IPS-NIHi7 (cell line): ENCODE measurements around the gene NECTIN1.
A peak's percentile ranks its signal among the peaks of the same experiment; 100 is the strongest.

Experiments used
- DNase-seq: peaks from one replicate; pipeline ENCODE4 v3.0.0; 2012; ENCODE audit warnings: mixed read lengths; ENCODE audit errors: extremely low spot score

The NECTIN1 gene

DNA sequence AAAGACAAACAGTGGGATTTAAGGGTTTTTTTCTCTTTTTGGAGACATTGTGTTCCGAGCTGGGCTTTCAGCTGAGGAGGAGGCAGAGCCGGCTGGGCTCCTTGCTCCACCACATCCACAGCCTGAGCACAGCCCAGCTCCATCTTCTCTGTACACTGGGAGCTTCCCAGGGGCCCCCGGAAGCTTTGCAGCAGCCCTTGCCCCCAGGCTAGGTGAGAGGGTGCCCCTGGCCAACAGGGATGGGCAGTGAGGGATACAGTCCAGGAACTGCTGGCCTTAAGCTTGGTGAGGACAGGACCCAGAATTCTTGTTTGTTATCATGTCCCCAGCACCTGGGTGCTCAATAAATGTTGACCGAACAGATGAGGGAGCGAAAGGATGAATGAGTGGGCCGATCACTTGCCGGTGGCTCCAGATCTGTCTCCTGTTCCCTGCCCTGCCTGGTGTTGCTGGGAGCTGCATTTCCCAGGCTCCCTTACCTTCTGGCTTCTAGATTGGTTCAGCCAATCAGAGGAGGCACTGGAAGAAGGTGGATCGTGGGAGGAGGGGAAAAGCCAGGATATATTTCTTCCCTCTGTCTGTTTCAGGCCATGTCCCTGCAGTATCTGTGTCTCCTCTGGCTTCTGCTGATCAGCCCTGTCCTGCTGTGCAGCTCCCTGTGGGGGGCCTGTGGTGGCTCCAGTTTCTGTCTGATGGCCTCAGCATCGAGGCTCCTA, 26.5 kb upstream of the NECTIN1 start:
- DNase-seq = peak; percentile 36

DNA sequence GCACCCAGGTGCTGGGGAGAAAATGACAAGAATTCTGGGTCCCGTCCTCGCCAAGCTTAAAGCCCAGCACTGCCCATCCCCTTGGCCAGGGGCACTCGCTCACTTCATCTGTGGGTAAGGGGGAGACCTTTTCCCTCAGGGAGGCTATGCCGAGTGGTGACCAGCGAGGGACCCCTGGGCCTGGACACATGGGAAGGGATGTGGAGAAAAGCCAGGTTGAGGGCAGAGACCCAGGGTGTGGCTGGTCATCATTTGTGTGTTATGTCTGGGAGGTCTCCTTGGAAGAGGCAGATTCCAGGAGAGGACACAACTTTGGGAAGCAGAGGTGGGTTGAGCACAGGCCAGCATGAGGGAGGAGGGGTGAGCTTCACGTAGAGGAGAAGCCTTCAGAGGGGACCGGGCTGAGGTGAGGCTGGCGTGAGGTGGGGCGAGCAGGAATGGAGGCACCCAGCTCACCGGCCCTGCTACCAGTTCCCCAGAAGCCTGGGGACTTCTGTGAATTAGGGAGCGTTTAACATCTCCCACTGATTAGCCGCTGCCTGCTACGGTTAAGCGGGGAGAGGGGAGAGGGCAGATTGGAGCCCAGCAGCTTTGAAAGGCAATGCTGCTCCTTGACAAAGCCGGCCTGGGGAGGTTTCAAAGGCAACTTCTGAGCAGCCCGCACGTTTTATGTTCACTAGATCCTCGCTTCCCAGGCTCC, 25.8 kb upstream of the NECTIN1 start:
- DNase-seq = no peak

- DNase-seq = no peak
Observed at GRCh38 chr11:119754199-119754598, 25.2 kb upstream of the NECTIN1 start.

GRCh38 chr11:119752946-119753345, 23.9 kb upstream of the NECTIN1 start:
- no peak for DNase-seq

DNA sequence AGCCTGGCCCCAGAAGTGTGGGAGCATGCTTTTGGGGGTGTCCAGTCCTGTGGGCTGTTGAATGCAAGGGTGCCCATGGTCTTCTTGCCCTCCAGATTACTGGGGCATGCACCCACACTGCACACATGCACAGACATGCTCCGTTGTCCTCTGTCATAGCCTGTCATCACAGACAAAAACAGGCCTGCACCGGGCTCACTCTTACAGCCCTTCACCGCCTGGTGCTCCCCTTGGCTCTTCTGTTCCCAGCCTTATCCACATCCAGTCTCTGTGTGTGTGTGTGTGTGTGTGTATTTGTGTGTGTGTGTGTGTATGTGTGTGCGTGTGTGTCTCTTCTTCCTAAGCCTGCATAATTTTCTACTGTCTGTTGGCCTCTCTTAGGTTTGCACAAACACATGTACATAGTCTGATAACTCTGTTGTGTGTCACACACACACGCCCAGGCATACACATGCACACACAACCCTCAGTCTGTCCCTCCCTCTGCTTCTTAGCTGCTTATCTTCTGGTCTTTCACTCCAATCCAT, 23.4 kb upstream of the NECTIN1 start:
- no peak for DNase-seq

GRCh38 chr11:119750056-119750455, 21.1 kb upstream of the NECTIN1 start:
- DNase-seq = no peak

- DNase-seq = no peak
Observed at GRCh38 chr11:119749006-119749565, 20.1 kb upstream of the NECTIN1 start.

DNA sequence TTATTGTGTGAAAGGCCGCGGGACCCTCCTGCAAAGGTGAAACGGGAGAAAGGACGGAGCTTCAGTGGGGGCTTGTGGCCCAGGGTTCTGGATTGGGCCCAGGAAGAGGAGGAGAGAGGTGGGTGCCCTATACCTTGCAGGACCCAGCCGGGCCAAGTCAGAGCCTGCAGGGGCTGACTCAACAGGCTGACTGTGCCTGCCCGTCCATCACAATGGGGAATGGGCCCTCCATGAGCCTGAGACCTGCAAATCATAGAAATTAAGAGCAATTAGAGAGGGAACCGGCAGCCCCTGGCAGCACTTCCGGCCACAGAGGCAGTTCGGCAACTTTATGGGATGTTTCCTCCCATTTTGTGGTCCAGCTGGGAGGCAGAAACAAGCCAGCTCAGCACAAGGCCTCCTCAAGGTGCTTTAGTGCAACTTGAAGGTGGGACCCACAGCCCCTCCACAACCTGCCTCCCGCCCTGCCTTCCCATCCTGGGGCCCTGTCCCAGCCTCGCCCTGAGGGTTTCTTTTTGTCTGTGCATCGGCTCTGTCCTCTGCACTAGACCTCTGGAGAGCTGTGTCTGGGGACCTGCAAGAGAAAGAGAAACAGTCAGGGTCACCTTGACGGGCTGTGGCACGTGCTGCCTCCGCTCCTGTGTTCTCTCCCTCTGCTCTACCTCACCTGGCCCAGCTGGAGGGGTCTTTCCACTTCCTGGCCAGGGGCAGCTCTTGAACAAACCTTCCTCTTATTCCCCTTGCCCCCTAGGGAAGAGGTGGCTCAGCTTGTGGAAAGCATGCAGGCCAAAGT, 19.1 kb upstream of the NECTIN1 start:
- no peak for DNase-seq

DNA sequence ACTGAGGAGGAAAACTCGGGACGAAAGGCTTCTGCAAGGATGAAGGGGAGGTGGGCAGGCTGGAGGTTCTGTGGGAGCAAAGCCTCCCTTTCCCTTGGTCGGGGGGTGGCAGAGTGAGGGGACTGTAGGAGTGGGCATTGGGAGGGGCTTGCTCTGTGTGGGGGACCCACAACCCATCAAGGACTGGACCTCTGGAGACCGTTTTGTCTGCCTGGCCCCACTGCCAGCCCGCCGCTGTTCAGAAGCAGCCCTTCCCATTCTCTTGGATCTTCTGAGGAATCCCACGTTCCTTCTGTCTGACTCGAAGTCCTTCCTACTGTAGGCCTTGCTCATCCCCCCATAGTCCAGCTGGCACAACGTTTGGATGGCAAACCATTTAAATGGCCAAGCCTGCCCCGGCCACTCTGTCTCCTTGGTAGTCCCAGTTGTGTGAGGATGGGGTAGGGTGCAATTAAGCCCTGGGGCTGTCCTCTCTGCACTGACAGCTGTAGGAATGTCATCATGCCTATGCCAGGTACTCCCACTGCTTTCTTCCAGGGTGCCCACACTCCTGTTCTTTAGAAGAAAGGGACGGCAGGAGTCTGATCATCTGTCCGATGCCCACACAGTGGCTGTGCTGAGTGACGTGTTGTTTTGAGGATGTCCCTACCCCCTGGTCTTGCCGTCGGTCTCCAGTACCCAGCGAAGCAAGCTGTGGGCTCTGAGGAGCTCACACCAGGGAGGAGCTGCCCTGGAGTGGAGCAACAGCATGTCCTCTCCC, 17.0 kb upstream of the NECTIN1 start:
- no peak for DNase-seq

DNA sequence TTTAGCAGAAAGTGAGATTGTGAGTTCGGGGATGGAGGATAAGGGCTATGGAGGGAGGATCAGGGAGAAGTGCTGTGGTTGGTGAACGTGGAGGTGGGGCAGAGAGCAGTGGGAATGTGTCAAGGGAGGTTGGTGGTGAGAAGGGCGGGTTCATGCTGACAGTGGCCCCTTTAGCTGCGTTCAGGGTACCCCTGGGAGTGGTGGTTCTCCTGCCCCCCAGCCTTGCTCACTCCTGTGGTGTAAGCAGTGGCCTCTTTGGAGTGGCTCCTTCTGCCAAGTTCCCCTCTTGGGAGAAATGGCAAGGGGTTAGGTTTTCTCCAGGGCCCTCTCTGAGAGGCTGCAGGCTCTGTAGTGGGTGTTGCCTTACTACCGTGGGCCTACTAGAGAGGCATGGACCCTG, 16.1 kb upstream of the NECTIN1 start:
- DNase-seq = no peak

- DNase-seq = no peak
Observed at GRCh38 chr11:119744577-119744976, 15.6 kb upstream of the NECTIN1 start.

- DNase-seq = no peak
Observed at GRCh38 chr11:119743006-119743405, 14.0 kb upstream of the NECTIN1 start.

DNA sequence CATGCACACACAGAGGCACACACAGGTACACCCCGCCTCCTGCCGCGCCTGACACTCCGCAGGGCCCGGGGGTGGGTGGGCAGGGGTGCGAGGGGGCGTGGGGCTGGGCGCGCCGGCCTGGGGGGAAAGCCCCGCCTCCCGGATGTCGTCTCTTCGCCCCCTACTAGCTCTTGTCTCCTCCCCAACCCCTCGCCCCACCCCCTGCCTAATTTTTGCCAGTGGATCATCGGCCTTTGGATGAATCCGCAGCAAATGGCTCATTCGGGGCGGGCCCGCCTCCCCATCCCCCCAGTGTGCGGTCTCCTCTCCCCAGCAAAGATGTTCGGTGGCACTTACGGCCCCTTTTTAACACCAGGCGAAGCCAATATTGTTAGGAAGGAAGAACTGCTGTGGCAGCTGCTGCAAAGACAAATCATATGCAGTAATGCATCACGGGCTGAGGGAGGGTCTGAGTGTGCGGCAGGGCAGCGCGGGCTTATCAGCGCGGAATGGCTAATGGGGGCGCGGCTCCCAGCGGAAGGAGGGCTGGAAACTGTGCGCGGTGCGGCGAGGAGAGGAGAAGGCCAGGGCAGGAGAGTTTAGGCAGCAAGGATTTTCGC, 13.4 kb upstream of the NECTIN1 start:
- peak; percentile 78 for DNase-seq

DNA sequence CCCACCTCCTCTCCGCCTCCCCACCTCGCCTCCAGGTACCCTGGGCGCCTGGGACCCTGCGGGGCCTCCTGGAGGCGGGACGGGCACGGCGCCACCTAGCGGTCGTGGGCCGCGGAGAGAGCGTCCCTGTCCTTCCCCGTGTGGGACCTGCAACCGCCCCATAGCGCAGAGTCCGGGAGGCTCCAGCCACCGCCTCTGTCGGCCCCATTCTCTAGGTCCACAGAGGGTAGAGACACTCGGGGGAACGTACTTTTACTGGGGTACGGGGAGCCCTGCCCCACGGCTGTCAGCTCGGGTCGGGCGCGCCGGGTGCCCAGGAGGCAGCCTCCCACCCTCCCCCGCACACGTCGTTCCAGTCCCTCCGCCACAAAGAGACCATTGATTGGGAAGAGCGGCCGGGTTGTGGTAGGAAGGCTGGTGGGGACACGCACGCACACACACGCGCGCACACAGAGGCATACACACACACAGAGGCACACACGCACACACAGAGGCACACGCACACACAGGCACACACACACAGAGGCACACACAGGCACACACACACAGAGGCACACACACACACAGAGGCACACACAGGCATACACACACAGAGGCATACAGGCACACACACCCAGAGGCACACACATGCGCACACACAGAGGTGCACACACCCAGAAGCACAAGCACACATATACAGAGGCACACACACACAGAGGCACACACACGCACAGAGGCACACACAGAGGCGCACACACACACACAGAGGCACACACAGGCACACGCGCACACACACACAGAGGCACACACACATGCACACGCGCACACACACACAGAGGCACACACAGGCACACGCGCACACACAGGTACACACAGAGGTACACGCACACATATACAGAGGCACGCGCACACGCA, 12.6 kb upstream of the NECTIN1 start:
- peak; percentile 88 for DNase-seq

- no peak for DNase-seq
Observed at GRCh38 chr11:119739975-119740374, 11.0 kb upstream of the NECTIN1 start.

DNA sequence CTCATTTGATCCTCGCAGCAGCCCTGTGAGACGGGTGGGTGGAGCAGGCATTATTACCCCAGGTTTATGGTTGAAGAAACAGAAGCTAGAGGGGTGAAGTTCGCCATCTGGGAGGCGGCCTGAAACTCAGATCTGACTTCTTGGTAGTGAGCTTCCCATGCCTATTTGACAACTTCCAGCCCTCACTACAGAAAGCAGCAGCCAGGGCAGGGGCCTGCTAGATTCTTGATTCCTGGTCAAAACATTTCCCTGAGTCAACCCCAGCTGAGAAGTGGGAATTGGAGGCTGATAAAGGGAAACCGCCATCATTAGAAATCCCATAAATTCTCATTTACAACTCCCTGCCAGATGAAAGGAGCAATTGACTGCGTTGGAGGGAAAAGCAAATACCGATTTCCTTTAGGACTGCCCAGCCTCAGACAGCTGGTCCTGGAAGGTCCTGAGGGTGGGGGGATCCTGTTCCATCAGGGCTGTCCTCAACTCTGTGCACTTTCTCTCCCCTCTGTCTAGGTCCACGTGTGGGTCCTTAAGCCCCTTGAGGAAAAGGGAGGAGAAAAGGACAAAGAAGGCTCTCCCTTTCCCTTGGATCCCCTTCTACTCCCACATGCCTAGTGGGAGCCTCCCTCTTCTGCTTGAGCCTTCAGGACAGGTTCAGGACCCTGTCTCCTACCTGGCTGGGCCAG, 10.2 kb upstream of the NECTIN1 start:
- DNase-seq = no peak

- no peak for DNase-seq
Observed at GRCh38 chr11:119738059-119738439, 9.0 kb upstream of the NECTIN1 start.

- no peak for DNase-seq
Observed at GRCh38 chr11:119737366-119738058, 8.5 kb upstream of the NECTIN1 start.

DNA sequence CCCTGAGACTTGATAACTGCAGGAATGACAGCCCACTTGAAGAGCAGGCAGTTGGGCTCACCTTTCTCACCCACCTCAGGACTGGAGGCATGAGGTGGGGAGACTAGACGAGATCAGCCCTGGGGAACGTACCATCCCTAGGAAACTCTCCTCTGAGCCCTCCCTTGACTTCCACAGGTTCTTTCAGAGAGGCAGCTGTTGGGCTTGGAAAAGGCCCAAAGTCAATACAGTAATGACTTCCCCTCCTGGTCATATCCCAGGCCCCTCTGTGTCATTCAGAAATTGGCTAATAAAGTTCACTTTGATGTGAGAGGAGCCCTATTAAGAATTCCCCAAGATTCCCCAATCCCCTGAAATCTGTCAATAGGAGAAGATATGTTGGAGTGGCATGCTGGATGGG, 5.8 kb upstream of the NECTIN1 start:
- no peak for DNase-seq
